K562 (cell line): ENCODE results near the gene SGIP1. TPM values are rescaled to one million over a fixed set of nuclear protein-coding genes. Genes with fewer than 3 reads are reported as not detected.

Source experiments
- ATAC-seq: fragments of 200-7000 bp; cut with Tn5 transposase; 3 replicates; pipeline ENCODE4 v1.9.1; 2020; ENCODE audit warnings: moderate library complexity
- BruUV-seq: library from RNA; stranded (reverse); fragments of 400-500 nt; replicated peaks from 2 replicates; lab custom pipeline; 2021; lab: Mats Ljungman, UMichigan
- CTCF ChIA-PET: fragments of 300-600 bp; formaldehyde crosslinking; extraction: SDS; loops from one replicate; lab custom pipeline; 2021; ENCODE audit warnings: low intra/inter-chr PET ratio; lab: Yijun Ruan, JAX
- POLR2A ChIA-PET: fragments of 300-600, 350-650 bp; sonication (Branson Sonifier 250); formaldehyde crosslinking; extraction: SDS; loops from one replicate; lab custom pipeline; 2021; ENCODE audit warnings: antibody characterized with exemption, inconsistent platforms; lab: Yijun Ruan, JAX
- DNase-seq, 4 experiments: peaks; one replicate each; pipeline versions ENCODE4 v3.0.0 to v3.0.0-alpha.2; 2011 to 2018; ENCODE audit warnings: low spot score in 3 of 4, mixed read lengths in 3 of 4; ENCODE audit errors: extremely low read depth in 1 of 4
- FAIRE-seq: peaks from 2 replicates; lab custom pipeline; 2011; peaks lifted over from hg19 to GRCh38; lab: Jason Lieb, UNC
- H2AFZ ChIP-seq: 2 replicates; pipeline ENCODE4 v1.6.0; 2011; ENCODE audit warnings: low read depth, low read length, control low read depth, inconsistent platforms
- H3K27ac ChIP-seq: fragments of 200-600 bp; 3 replicates; pipeline ENCODE4 v1.8.0; 2011; ENCODE audit warnings: low read depth, mild to moderate bottlenecking, control low read depth, inconsistent platforms, low read length, moderate library complexity, mixed read lengths; ENCODE audit errors: extremely low read depth
- H3K27me3 ChIP-seq, 2 experiments: fragments of 300-600 bp in 1 of 2; 2 replicates in 1 of 2; 3 replicates in 1 of 2; pipeline versions ENCODE4 v1.6.0 to v1.8.0; 2011; ENCODE audit warnings: inconsistent platforms in 2 of 2, low read length in 2 of 2, mild to moderate bottlenecking in 1 of 2, mixed read lengths in 1 of 2, moderate library complexity in 1 of 2; ENCODE audit not compliant: control insufficient read depth in 2 of 2, insufficient read depth in 2 of 2
- H3K36me3 ChIP-seq: fragments of 300-600 bp; 3 replicates; pipeline ENCODE4 v1.8.0; 2011; ENCODE audit warnings: mild to moderate bottlenecking, low read length, inconsistent platforms; ENCODE audit not compliant: control insufficient read depth, insufficient read depth
- H3K4me1 ChIP-seq, 2 experiments: fragments of 200-600 bp in 1 of 2; replicated peaks in 1 of 2; 2 replicates in 1 of 2; 3 replicates in 1 of 2; pipeline versions ENCODE4 v1.5.1 to v1.8.0; 2011; ENCODE audit warnings: inconsistent platforms in 2 of 2, low read length in 2 of 2, mild to moderate bottlenecking in 1 of 2, mixed read lengths in 1 of 2, moderate library complexity in 1 of 2; ENCODE audit not compliant: control insufficient read depth in 2 of 2, insufficient read depth in 2 of 2
- H3K4me2 ChIP-seq: 2 replicates; pipeline ENCODE4 v1.6.1; 2011; ENCODE audit warnings: low read length, control low read depth, inconsistent platforms, mixed read lengths; ENCODE audit not compliant: insufficient read depth
- H3K4me3 ChIP-seq: fragments of 200-600 bp; sonication (generic), shearing (Covaris generic); 2 replicates; pipeline ENCODE4 v1.5.1; 2016; ENCODE audit warnings: control low read depth, inconsistent platforms
- H3K79me2 ChIP-seq: fragments of 200-600 bp; 3 replicates; pipeline ENCODE4 v1.8.0; 2011; ENCODE audit warnings: low read length, inconsistent platforms; ENCODE audit not compliant: control insufficient read depth, insufficient read depth
- H3K9ac ChIP-seq, 2 experiments: 2 replicates each; pipeline versions ENCODE4 v1.6.0 to v1.6.1; 2011; ENCODE audit warnings: low read depth in 2 of 2, low read length in 2 of 2, control low read depth in 1 of 2, inconsistent platforms in 1 of 2, mild to moderate bottlenecking in 1 of 2, mixed read lengths in 1 of 2; ENCODE audit not compliant: insufficient read depth in 1 of 2
- H3K9me1 ChIP-seq: one replicate; pipeline ENCODE4 v1.6.0; 2011; ENCODE audit warnings: inconsistent platforms, mild to moderate bottlenecking, low read length, moderate library complexity; ENCODE audit not compliant: control insufficient read depth, insufficient read depth
- H3K9me3 ChIP-seq: replicated peaks from 2 replicates; pipeline ENCODE4 v1.5.1; 2011; ENCODE audit warnings: low read depth, low read length, inconsistent platforms; ENCODE audit not compliant: control insufficient read depth, insufficient read depth
- H4K20me1 ChIP-seq: replicated peaks from 2 replicates; pipeline ENCODE4 v1.6.1; 2011; ENCODE audit warnings: low read length, inconsistent platforms, mixed read lengths; ENCODE audit not compliant: control insufficient read depth, insufficient read depth
- ETV1 ChIP-seq: fragments of 450-650 bp; conservative IDR thresholded peaks from 2 replicates; pipeline ENCODE4 v1.6.1; 2016; ENCODE audit warnings: missing genetic modification characterization, control low read depth, low read depth, missing compliant biosample characterization
- RAD21 ChIP-seq, 2 experiments: fragments of 250-450 bp in 1 of 2; fragments of 450-650 bp in 1 of 2; sonication (Bioruptor Pico) in 1 of 2; formaldehyde crosslinking in 1 of 2; IDR thresholded peaks in 1 of 2; conservative IDR thresholded peaks in 1 of 2; 2 replicates each; pipeline versions ENCODE4 v1.4.0 to v1.8.0; 2020 to 2022; ENCODE audit warnings: mild to moderate bottlenecking in 2 of 2, moderate library complexity in 1 of 2
- RFX1 ChIP-seq: fragments of 450-650 bp; IDR thresholded peaks from 2 replicates; pipeline ENCODE4 v1.6.1; 2016; ENCODE audit warnings: mild to moderate bottlenecking, moderate library complexity
- in situ Hi-C: fragments of 300-500 bp; cut with MboI; formaldehyde crosslinking; loops from 4 replicates; pipeline ENCODE4 v1.15.0; 2018; ENCODE audit warnings: inconsistent platforms, mixed read lengths
- intact Hi-C: fragments of 100-400 bp; cut with micrococcal nuclease; formaldehyde crosslinking; loops from 2 replicates; pipeline ENCODE4 v1.14.2; 2022
- polyA plus RNA-seq, 8 experiments: library from polyadenylated mRNA; depleted of rRNA in 4 of 8; stranded (reverse) in 5 of 8; unstranded in 3 of 8; fragments of >200 nt; fragmentation: Nextera tagmentation in 2 of 8; fragmentation: Illumina TruSeq in 1 of 8; extraction: Ambion mirVana in 2 of 8; extraction: Trizol in 1 of 8; gene quantifications; 2 replicates each; pipeline versions ENCODE4 v1.2.1 to v1.2.3, GENCODE V29; 2011 to 2014; ENCODE audit warnings: inconsistent platforms in 1 of 8, missing spikeins in 1 of 8
- total RNA-seq, 7 experiments: library from RNA; depleted of rRNA in 6 of 7; stranded (reverse); fragments of >200 nt in 6 of 7; fragmentation: Illumina TruSeq in 2 of 7; extraction: Trizol in 2 of 7; gene quantifications; 2 replicates each; pipeline versions ENCODE4 v1.2.1 to v1.2.3, GENCODE V29; 2011 to 2021; ENCODE audit warnings: low replicate concordance in 1 of 7
- TF ChIP-seq, protein P1 (sequence below): fragments of 150-350 bp; IDR thresholded peaks from 2 replicates; pipeline ENCODE4 v1.6.1; 2014; ENCODE audit warnings: low read depth, mild to moderate bottlenecking, low read length, borderline replicate concordance

SGIP1 gene
- total and polyA plus RNA-seq, 9 of the 15 experiments (the other 6 are each of a cell fraction or from before 2014, with no cell fraction given) = 0.07 to 0.35 TPM; not detected in 7

- in situ Hi-C loops (no loop called here), intact Hi-C loops (loop anchor here (10.0 kb wide), 1 partner anchor 219 kb away; no protein-coding TSS in a partner anchor)
- no peak for DNase-seq
- no peaks in the 10 kb centered on the region for H3K4me1 ChIP-seq
- H3K27me3 ChIP-seq = peaks cover 0 to 9% of the 10 kb centered on the region in 2 experiments; a peak in 3 of 5 replicates
- no peak overlapping the region for H3K4me2 ChIP-seq
- no peak overlapping the region for H3K4me3 ChIP-seq
- no peak overlapping the region for H3K27ac ChIP-seq
- BruUV-seq = no TSS peak
- no peaks in the 10 kb centered on the region for H3K9me3 ChIP-seq
- no peak overlapping the region for H2AFZ ChIP-seq
- POLR2A ChIA-PET = no interaction called here
- CTCF ChIA-PET = no interaction called here
- no peak overlapping the region for H3K9ac ChIP-seq
- H4K20me1 ChIP-seq = no peaks in the 10 kb centered on the region
- no peaks in the 10 kb centered on the region for H3K36me3 ChIP-seq
- TF ChIP-seq RAD21 (CRISPR knock-in tag; conservative IDR thresholded peaks at IDR 0.05 in 1 of 2, IDR thresholded peaks at IDR 0.05 in 1 of 2) = no peak
- TF ChIP-seq, protein P1, sequence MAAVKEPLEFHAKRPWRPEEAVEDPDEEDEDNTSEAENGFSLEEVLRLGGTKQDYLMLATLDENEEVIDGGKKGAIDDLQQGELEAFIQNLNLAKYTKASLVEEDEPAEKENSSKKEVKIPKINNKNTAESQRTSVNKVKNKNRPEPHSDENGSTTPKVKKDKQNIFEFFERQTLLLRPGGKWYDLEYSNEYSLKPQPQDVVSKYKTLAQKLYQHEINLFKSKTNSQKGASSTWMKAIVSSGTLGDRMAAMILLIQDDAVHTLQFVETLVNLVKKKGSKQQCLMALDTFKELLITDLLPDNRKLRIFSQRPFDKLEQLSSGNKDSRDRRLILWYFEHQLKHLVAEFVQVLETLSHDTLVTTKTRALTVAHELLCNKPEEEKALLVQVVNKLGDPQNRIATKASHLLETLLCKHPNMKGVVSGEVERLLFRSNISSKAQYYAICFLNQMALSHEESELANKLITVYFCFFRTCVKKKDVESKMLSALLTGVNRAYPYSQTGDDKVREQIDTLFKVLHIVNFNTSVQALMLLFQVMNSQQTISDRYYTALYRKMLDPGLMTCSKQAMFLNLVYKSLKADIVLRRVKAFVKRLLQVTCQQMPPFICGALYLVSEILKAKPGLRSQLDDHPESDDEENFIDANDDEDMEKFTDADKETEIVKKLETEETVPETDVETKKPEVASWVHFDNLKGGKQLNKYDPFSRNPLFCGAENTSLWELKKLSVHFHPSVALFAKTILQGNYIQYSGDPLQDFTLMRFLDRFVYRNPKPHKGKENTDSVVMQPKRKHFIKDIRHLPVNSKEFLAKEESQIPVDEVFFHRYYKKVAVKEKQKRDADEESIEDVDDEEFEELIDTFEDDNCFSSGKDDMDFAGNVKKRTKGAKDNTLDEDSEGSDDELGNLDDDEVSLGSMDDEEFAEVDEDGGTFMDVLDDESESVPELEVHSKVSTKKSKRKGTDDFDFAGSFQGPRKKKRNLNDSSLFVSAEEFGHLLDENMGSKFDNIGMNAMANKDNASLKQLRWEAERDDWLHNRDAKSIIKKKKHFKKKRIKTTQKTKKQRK = no peak
- TF ChIP-seq ETV1 = no peak
- no peak for TF ChIP-seq RFX1
- H3K9me1 ChIP-seq = no peaks in the 10 kb centered on the region
- no peak for FAIRE-seq
- no peak for ATAC-seq
- no peaks in the 10 kb centered on the region for H3K79me2 ChIP-seq
Measured at GRCh38 chr1:66723985-66724384, 190.0 kb downstream of the SGIP1 start.
